Stimulated activated naive CD8-positive, alpha-beta T cell treated with anti-CD3 and anti-CD28 coated beads, Interleukin-15, amount 100 ng/mL, for 72 hours (primary cell): ENCODE results near the gene THSD4.
A peak's percentile ranks its signal among the peaks of the same experiment; 100 is the strongest.

Experiments
- ATAC-seq: fragments of 150-1000 bp; cut with Tn5 transposase; 2 replicates; pipeline ENCODE4 v1.10.0; 2021; ENCODE audit warnings: mild to moderate bottlenecking, moderate library complexity
- DNase-seq, 2 donors: peaks; one replicate each; pipeline ENCODE4 v3.0.0; 2021 to 2022
- H3K27ac Mint-ChIP-seq, 2 donors: one replicate each; pipeline ENCODE4 v1.8.0; 2022; ENCODE audit warnings: mild to moderate bottlenecking in 2 of 2, mixed read lengths in 2 of 2, moderate library complexity in 2 of 2
- H3K27me3 Mint-ChIP-seq: one replicate; pipeline ENCODE4 v1.8.0; 2022; ENCODE audit warnings: mixed read lengths
- H3K4me1 Mint-ChIP-seq: one replicate; pipeline ENCODE4 v1.8.0; 2022; ENCODE audit warnings: mild to moderate bottlenecking, mixed read lengths
- H3K4me3 Mint-ChIP-seq, 2 donors: one replicate each; pipeline ENCODE4 v1.8.0; 2022; ENCODE audit warnings: mild to moderate bottlenecking in 2 of 2, mixed read lengths in 2 of 2, moderate library complexity in 1 of 2
- H3K9me3 Mint-ChIP-seq, 2 donors: one replicate each; pipeline ENCODE4 v1.8.0; 2022; ENCODE audit warnings: mixed read lengths in 2 of 2

The THSD4 gene

DNA sequence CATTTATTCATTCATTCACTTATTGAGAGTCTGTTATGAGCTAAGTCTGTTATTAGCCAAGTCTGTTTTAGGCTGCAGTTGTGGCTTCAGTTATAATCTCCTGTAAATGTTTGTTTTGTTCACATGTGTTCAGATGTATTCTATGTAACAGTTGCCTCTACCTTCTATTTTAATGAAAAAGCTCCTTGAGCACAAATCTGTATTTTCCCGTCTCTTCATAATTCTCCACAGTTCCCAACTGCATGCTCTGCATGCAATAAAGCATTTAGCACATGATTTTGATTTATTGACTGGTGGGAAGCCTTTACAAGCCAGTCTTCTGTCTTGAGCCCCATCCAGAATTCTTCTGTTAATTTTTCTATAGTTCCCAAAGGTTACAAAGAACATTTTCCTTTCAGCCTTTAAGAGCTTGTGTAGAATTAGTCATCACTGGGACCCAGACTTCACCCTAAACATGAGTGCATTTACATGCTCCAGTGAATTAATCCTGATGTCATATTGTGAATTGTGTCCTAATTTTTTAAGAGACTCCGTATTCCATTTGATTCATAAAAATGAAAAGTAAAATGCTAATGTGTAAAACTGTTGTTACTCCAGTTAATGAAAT is 572.7 kb downstream of the THSD4 start:
- H3K27ac Mint-ChIP-seq: no peak overlapping the region
- H3K4me3 Mint-ChIP-seq: no peak overlapping the region
- ATAC-seq (no peak), DNase-seq (no peak)
- peaks cover 57% of the 10 kb centered on the region for H3K27me3 Mint-ChIP-seq
- peaks cover 0 to 10% of the 10 kb centered on the region in 2 donors for H3K9me3 Mint-ChIP-seq
- peaks cover 7% of the 10 kb centered on the region for H3K4me1 Mint-ChIP-seq

DNA sequence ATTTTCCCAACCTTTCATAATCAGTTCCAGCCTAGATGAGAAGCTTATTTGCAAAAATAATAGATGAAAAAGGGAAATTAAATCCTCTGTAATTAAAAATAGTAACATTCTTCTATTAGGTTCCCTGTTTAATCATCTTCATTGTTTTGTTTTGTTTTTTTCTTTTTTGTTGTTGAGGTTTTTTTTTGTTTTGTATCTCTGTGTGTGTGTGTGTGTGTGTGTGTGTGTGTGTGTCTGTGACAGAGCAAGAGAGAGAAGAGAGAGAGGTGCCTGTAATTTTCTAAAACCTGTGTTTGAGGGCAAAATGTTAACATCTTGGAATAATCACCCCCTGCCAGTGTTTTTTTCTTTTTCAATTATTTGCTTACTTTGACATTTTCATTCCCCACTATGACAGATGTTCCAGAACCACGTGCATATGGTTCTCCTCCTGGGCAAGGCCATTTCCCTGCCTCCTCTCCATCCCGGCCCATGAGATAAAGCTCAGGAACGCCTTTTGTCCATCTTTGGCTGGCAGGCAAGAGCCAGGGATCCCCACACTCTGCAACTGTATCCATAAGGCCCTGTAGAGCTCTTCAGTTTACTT is 573.3 kb downstream of the THSD4 start:
- H3K27me3 Mint-ChIP-seq: peaks cover 51% of the 10 kb centered on the region
- no peak for ATAC-seq

DNA sequence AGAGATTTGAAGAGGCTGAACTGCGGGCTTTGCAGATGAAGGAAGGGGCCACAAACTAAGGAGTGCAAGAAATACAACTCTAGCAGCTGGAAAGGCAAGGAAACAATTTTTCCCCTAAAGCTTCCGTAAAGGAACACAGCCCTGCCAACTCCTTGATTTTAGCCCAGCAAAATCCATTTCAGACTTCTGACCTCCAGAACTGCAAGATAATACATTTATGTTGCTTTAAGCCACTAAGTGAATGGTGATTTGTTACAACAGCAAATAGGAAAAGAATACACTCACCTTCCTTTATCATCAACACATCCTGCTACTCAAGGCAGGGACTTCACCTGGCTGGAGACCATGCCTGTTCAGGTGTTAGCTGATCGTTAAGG is 575.8 kb downstream of the THSD4 start:
- no peak for DNase-seq
- peaks cover 60% of the 10 kb centered on the region for H3K27me3 Mint-ChIP-seq
- peaks cover 0 to 10% of the 10 kb centered on the region in 2 donors for H3K9me3 Mint-ChIP-seq
- H3K27ac Mint-ChIP-seq: no peak overlapping the region
- no peak for ATAC-seq
- peaks cover 7% of the 10 kb centered on the region for H3K4me1 Mint-ChIP-seq
- no peak overlapping the region for H3K4me3 Mint-ChIP-seq

More for the DNA sequence above, 573.3 kb downstream of the THSD4 start:
- Mint-ChIP-seq H3K4me3 (no peak overlapping the region), H3K9me3 (peaks cover 0 to 10% of the 10 kb centered on the region in 2 donors), H3K4me1 (peaks cover 7% of the 10 kb centered on the region), H3K27ac (no peak overlapping the region)
- no peak for DNase-seq

DNA sequence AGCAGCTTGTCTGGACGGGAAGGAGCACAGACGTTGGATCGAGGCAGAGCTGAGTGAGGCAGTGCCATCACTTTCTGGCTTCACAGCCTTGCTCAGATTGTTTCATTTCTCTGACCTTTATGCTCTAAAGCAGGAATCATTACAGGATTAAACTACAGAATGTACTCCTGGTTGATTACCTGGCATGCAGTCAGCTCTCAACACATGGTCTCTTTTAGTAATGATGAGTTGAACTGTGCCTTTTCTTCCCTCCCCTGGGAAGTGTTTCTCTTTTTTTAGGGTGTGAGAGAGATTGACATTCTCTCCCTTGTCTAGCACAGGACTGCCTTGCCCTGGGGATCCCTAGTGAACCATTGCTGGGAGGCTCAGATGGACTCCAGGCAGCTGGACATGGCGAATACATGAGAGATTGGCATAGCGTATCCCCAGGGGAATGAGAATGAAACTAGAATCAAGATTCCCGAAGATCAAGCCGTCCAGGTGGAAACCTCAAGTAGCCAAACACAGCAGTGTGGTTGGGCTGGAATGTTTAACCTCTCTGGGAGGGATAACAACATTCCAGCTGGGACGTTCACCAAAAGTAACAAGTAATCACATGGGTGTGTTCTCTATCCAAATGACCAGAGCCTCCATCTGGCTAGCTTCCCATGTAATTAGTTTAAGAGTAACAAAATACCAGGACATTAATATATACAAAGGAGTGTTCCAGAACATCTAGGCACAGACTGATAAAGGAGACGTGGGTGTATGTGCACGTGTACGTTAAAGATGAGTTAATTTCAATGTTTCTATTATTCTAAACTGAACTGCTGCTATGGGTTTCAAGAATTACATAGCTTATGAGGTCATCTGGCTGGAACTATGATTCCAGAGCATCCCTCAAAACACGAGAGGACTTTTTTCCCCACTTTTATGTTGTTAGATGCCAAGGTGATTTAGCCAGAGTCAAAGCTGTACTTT is 576.5 kb downstream of the THSD4 start:
- H3K4me1 Mint-ChIP-seq: no peaks in the 10 kb centered on the region
- no peak overlapping the region for H3K27ac Mint-ChIP-seq
- DNase-seq (no peak), ATAC-seq (no peak)
- H3K9me3 Mint-ChIP-seq: peaks cover 0 to 10% of the 10 kb centered on the region in 2 donors
- H3K27me3 Mint-ChIP-seq: peaks cover 66% of the 10 kb centered on the region
- no peak overlapping the region for H3K4me3 Mint-ChIP-seq

DNA sequence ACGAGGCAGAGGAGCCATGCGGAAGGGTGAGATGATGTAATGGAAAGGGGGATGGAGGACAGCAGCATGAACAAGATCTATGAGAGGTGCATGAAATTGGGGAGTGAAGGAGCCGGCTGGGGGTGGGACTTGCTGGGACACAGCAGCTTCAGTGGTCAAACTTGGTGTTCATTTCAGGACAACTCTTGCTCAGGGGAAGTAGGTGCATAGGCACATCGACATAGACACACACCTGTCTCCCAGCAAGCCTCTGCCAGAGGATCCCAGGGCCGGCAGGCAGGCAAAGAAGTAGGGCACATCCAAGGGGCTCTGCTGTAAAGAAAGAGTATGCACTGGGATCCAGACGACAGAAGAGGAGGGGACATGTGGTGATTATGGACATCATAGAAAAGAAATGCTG is 582.0 kb downstream of the THSD4 start:
- Mint-ChIP-seq H3K27ac (no peak overlapping the region), H3K4me1 (no peaks in the 10 kb centered on the region), H3K27me3 (peaks cover 32% of the 10 kb centered on the region), H3K4me3 (no peak overlapping the region), H3K9me3 (no peaks in the 10 kb centered on the region)
- DNase-seq (no peak), ATAC-seq (no peak)

DNA sequence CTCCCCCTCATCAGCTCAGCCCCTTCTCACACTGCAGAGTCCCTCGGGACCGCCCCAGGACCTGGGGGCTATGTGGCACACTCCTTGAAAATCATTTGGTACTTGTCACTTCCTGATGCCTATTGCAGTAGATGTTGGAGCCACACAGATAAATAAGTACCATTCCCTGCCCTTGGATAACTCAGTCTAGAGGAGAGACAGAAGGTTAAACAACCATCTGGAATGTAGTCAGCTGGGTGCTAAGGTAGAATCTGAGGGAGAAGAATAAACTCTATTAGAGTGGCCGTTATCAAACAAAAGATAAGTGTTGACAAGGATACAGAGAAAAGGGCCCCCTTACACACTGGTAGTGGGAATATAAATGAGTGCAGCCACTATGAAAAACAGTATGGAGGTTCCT is 582.8 kb downstream of the THSD4 start:
- H3K9me3 Mint-ChIP-seq: no peaks in the 10 kb centered on the region
- H3K4me3 Mint-ChIP-seq: no peak overlapping the region
- ATAC-seq (no peak), DNase-seq (no peak)
- H3K27me3 Mint-ChIP-seq: peaks cover 26% of the 10 kb centered on the region
- H3K27ac Mint-ChIP-seq: no peak overlapping the region
- no peaks in the 10 kb centered on the region for H3K4me1 Mint-ChIP-seq

- no peak overlapping the region for H3K27ac Mint-ChIP-seq
- no peaks in the 10 kb centered on the region for H3K9me3 Mint-ChIP-seq
- DNase-seq (no peak), ATAC-seq (no peak)
- peaks cover 26% of the 10 kb centered on the region for H3K27me3 Mint-ChIP-seq
- no peak overlapping the region for H3K4me3 Mint-ChIP-seq
- no peaks in the 10 kb centered on the region for H3K4me1 Mint-ChIP-seq
Measured at GRCh38 chr15:71698742-71699141, 583.5 kb downstream of the THSD4 start.

DNA sequence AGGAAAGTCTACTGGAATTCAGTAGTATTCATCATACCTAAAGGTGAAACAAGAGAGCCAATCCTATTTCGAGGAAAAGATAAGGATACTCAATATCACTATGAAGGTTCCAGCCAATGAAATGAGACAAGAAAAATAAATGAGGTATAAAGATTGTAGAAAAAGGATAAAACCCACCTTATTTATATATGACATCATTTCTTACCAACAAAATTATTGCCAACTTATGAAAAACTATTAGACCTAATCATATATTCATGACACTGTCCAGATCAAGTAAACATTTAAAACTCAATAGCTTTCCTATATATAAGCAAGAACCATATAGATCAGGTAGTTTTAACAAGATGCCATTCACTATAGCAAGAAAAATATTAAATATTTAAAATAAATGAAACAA is 584.7 kb downstream of the THSD4 start:
- H3K4me3 Mint-ChIP-seq: no peak overlapping the region
- peaks cover 29% of the 10 kb centered on the region for H3K27me3 Mint-ChIP-seq
- no peaks in the 10 kb centered on the region for H3K4me1 Mint-ChIP-seq
- ATAC-seq (no peak), DNase-seq (no peak)
- no peak overlapping the region for H3K27ac Mint-ChIP-seq
- H3K9me3 Mint-ChIP-seq: no peaks in the 10 kb centered on the region

- no peaks in the 10 kb centered on the region for H3K4me1 Mint-ChIP-seq
- ATAC-seq (no peak), DNase-seq (no peak)
- H3K9me3 Mint-ChIP-seq: no peaks in the 10 kb centered on the region
- H3K27ac Mint-ChIP-seq: no peak overlapping the region
- H3K4me3 Mint-ChIP-seq: no peak overlapping the region
- H3K27me3 Mint-ChIP-seq: peaks cover 35% of the 10 kb centered on the region
Measured at GRCh38 chr15:71701808-71702207, 586.5 kb downstream of the THSD4 start.

GRCh38 chr15:71702496-71702895 is 587.2 kb downstream of the THSD4 start:
- DNase-seq (no peak), ATAC-seq (no peak)
- Mint-ChIP-seq H3K9me3 (no peaks in the 10 kb centered on the region), H3K4me1 (no peaks in the 10 kb centered on the region), H3K4me3 (no peak overlapping the region), H3K27ac (no peak overlapping the region), H3K27me3 (peaks cover 32% of the 10 kb centered on the region)

GRCh38 chr15:71705151-71705550 is 589.9 kb downstream of the THSD4 start:
- H3K27ac Mint-ChIP-seq: no peak overlapping the region
- H3K9me3 Mint-ChIP-seq: no peaks in the 10 kb centered on the region
- H3K4me3 Mint-ChIP-seq: no peak overlapping the region
- peaks cover 41% of the 10 kb centered on the region for H3K27me3 Mint-ChIP-seq
- DNase-seq: no peak
- no peak for ATAC-seq
- H3K4me1 Mint-ChIP-seq: no peaks in the 10 kb centered on the region

DNA sequence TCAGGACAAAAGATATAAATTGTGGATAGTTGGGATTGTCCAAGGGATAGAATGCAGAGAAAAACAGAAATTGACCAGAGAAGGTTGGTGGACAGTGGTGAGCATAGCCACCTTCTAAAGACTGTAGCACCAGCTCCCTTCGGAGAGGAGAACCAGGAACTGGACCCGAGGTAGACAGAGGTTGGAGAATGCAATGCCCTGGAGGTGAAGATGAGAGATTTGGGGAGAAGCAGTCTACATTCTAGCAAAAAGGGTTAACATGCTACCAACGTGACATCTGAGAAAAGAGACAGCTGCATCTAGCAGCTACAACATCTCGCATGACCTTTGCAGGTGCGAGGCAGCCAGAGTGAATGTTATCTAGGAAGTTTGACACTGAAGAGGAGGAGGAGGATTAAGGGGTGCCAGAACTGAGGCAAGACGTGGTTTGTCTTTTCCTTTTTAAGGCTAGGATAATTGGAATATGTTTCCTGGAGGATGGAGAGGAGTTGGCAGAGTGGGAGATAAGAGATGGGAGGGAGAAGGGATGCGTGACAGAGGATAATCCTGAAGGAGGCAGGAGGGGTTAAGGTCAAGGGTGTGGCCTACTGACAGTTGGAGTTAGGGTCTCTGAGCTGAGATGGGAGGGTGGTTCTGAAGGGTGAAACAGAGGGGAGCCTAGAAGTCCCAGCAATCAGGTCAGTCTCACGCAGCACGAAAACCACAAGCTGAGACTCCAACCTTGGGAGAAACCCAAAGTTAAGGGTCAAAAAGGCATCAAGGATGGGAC is 591.4 kb downstream of the THSD4 start:
- Mint-ChIP-seq H3K4me3 (no peak overlapping the region), H3K27me3 (peaks cover 41% of the 10 kb centered on the region)

GRCh38 chr15:71707230-71708050 is 592.2 kb downstream of the THSD4 start:
- H3K9me3 Mint-ChIP-seq: no peaks in the 10 kb centered on the region
- no peak overlapping the region for H3K4me3 Mint-ChIP-seq
- ATAC-seq: no peak
- H3K4me1 Mint-ChIP-seq: no peaks in the 10 kb centered on the region
- H3K27me3 Mint-ChIP-seq: peaks cover 47% of the 10 kb centered on the region
- no peak overlapping the region for H3K27ac Mint-ChIP-seq
- no peak for DNase-seq

More for the DNA sequence above, 591.4 kb downstream of the THSD4 start:
- H3K9me3 Mint-ChIP-seq: no peaks in the 10 kb centered on the region
- ATAC-seq (no peak), DNase-seq (no peak)
- no peaks in the 10 kb centered on the region for H3K4me1 Mint-ChIP-seq
- H3K27ac Mint-ChIP-seq: peak overlapping the region in 1 of 2 donors; percentile 19

GRCh38 chr15:71708051-71708429 is 592.8 kb downstream of the THSD4 start:
- no peak overlapping the region for H3K27ac Mint-ChIP-seq
- no peaks in the 10 kb centered on the region for H3K4me1 Mint-ChIP-seq
- H3K27me3 Mint-ChIP-seq: peaks cover 49% of the 10 kb centered on the region

GRCh38 chr15:71708741-71709140 is 593.5 kb downstream of the THSD4 start:
- no peak overlapping the region for H3K27ac Mint-ChIP-seq
- ATAC-seq: no peak
- peaks cover 49% of the 10 kb centered on the region for H3K27me3 Mint-ChIP-seq
- no peak for DNase-seq
- no peak overlapping the region for H3K4me3 Mint-ChIP-seq
- no peaks in the 10 kb centered on the region for H3K9me3 Mint-ChIP-seq
- no peaks in the 10 kb centered on the region for H3K4me1 Mint-ChIP-seq

More at GRCh38 chr15:71708051-71708429, 592.8 kb downstream of the THSD4 start:
- DNase-seq (no peak), ATAC-seq (no peak)
- Mint-ChIP-seq H3K9me3 (no peaks in the 10 kb centered on the region), H3K4me3 (no peak overlapping the region)
